HG02759 (cell line): Measurements from ENCODE around the gene INHBB.

Experiments used
- ATAC-seq: cut with Tn5 transposase; IDR thresholded peaks from one replicate; pipeline ENCODE4 v1.9.1; 2021; ENCODE audit warnings: mild to moderate bottlenecking, moderate library complexity; ENCODE audit not compliant: unreplicated experiment

Gene INHBB

DNA sequence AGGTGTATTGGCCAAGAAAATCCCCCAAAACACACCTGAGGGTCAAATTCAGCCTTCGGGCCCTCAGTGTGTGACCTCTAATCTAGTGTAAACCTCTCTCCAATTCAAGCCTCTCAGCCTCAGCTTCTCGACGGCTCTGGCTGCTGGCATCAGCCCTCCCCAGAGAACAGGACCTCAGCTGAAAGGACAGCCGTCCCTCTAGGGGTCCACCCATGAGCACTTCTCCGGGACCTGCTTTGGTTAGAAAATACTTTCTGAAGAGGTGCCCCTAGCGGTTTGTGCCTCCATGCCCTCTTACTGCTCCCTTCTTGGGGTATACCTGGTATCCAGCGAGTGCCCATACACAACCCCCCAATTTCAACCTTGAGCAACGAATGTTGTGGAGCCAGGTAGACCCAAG lies 48.8 kb downstream of the INHBB start:
- ATAC-seq: no peak

DNA sequence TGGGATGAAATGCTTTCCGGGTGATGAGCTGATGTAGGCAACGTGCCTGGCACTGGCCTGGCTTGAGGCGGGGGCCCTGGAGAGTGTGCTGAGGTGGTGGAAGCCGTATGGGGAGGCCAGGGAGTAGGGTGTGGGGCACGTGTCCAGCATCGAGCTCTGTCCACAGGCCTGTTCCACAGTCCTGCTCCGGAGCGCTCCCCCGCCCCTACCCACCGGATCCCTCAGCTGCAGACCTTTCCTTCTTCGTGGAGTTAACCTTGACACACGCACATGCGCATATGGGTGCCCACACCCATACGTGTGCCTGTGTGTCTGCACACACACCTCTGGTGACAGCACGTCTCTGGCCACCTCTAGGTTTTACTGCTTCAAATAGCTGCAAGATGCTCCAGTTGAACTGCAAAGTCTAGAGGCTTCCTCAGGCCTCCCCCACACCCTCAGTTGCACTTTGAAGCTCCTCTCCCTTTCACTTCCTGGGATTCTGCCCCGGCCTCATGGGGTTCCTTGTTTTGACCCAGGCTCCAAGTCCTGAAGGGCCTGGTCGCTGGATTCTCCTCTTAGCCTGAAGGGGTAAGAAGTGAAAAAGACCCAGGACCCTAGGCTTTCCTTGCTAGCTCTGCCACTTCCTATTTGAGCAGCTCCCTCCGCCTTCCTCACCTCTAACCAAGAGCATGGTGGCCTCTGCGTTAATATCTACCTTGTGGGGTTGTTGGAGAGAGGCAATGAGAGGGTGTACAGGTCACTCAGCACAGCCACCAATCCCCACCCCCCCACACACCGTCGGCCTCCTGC lies 49.5 kb downstream of the INHBB start:
- no peak for ATAC-seq

DNA sequence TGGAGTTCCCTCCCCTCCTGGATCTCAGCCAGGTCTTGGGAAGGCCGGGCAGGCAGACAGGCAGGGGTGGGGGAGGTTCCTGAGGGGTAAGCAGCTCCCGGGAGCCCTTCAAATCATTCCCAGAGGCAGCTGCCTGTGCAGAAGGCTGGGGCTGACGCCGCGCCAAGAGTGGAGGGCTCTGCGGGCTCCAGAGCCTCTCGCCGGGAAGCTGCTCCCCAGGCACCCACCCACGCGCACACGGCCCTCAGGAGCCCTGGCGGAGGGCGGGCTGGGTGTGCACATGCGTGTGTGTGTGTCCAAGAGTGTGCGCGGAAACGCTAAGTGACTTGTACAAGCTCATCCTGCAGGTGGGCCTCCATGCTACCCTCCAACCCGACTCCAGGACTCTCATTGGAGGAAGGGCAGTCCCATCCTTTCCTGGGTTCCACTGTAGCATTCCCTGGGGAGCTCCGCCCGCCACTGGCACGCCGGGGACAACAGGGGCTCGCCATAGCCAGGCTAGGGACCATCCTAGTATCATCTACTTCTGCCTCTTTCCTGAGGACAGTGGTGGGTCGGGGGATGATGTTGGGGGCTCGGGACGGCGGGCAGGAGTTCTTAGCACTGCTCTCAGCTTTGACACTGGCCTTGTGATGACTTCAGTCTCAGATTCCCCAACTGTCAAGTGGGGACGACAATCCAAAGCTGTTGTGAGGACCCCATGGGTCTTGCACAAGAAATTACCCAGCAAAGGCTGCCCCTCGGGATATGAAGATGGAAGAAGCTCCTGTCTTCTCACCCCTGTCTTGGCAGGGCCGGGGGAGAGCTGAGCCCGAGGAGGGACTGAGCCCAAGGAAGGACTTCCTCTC lies 50.3 kb downstream of the INHBB start:
- no peak for ATAC-seq

DNA sequence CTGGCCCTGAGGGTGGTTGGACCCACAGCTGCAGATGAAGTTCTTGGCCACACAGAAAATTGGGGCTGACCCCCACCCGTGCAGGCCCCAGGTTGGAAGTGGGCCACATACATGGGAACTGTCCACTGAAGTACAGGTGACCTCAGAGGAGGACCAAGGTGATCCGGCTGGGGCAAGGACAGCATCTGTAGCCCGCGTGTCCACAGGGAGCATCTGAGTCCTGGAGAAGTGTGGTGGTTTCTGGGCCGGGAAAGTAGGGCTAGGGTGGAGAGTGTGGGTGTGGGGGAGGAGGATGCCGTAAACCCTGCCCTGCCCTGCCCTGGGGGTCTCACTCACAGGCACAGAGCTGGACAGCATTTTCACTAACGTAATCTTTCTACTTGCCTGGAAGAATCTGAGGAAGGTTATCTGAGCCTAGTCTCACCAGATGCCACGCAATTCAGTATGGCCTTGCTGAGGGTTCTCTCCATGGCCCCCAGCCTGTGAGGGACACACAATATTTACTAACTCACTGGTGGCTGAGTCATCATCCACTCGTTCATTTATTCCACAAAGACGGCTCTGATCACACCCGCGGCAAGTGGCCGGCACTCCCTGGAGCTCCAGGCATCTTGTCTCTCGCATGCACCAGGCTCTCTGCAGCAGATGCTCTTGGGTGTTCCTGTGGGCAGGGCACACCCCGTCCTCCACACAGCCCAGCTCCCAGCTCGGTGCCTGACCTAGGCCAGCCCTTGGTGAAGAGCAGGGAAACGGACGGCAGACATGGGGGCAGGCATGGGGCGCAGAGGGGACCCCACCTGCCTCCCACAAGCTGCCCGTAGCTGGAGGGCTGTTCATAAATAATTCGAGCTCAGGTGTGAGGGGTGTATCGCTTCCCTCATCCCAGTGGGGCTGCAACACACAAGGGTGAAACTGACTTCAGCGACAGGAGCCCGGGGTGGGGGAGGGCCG lies 51.2 kb downstream of the INHBB start:
- no peak for ATAC-seq

DNA sequence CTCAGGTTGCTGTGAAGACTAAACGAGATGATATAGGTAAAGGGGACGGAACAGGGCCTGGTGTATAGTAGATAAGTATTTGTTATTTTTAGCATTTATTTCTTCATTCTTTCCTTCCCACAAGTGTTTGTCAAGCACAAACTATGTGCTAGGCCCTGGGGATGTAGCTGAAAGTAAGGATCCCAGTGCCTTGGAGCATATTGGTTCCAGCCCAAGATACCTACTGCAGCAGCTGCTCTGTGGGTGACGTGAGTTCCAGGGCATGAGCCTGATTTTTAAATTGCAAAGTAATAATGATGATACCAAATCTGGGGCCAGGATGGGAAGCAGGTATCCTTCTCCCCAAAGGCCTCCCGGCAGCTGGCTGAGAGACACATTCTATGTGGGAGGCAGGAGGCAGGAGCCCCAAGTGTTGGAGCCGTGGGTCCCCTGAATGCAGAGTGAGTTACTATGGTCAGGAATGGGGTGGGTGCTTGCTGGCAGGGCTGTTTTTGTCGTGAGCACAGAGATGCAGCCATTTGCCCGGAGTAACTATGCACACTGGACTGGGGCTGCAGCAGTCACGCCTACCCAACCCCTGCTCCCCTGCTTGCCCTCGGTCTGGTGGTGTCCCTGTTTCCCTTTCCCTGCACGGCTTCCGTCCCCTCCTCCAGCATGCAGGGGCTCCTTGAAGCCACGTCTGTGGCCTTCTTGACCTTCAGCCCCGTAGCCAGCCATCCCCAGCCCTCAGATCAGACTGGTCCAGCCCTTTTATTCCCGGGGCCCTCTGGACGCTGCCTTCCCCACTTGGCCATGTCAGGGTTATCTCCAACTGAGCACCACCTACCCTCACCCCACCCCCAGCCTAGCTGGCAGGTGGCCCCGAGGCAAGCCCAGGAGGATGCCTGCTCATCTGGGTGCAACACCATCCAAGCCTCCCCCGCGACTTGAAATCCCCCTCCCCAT lies 52.4 kb downstream of the INHBB start:
- ATAC-seq: no peak

DNA sequence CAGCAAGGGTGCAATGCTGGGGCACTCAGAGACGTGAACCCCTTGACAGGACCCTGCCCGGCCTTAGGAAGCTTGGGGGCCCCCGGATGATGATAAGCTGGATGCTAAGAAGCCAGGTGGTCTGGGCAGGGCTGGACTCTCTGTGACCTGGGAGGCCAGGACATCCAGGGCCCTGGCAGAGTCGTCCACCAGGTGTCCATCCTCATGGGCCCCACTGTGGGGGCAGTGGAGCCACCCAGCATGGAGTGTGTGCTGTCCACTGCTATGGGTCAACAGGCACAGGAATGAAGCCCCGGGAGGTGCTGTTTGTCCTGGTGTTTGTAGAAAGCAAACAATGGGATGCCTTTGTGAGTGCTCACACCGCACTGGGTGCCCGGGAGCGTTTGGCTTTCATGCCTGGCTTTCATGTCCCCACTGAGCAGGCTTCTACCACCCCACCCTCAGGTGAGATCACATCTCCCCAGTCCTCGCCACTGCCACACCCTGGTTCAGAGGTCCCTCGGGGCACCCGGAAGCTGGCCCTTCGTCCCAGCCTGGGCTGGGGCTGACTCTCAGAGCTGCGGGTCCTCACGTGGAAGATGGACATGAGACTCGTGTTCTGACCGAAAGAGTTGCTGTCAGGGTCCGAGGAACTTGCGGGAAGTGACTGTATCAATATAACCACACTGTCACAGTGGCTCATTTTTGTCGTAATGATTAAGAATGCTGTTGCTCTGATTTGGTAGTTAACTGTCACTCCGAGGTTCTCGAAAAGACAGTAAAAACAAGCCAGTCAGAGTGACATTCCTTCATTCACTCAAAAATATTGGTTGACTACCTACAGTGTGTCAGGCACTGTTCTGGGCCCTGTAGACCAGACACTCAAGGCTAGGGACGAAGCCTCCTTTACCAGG lies 53.3 kb downstream of the INHBB start:
- ATAC-seq: no peak

DNA sequence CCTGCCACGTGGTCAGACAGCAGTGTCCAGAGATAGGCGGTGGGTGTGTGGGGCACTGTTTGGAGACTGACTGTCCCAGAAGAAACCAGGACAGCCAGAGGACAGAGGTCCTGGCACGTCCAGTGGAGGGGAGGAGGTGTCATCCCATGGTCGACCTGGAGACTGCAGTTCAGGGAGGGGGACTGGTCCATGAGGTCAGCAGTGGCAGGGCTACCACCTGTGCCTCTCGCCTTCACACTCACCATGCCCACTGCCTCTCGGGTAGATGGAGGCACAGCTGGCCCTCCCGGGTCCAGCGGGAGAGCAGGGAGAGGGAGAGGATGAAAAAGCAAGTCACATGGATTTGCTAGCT lies 53.9 kb downstream of the INHBB start:
- no peak for ATAC-seq

DNA sequence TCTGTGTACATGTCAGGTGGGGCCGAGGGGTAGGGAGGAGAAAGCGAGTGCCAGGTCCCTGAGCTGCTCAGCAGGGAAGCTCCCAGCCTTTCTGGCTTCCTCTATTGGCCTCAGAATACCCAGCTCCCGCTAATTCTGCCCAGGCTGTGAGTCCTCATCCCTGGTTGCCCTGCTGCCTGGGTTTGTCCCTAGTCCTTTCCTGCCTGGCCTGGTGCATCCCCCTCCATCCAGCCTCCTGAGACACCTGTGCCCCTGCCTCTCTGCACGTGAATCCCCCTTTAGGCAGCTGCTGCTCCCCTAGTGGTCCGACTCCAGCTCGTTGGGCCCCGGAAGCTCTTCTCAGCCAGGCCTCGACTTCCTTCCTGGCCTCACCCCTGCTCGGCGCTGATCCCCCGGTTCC lies 54.6 kb downstream of the INHBB start:
- ATAC-seq: no peak
